NCI-H2029 (cell line): Measurements from ENCODE around the gene WDR31.

Experiments
- DNase-seq: peaks from one replicate; lab custom pipeline; 2025; lab: John Stamatoyannopoulos, UW

The WDR31 gene

GRCh38 chr9:113331780-113332179 lies 8.3 kb downstream of the WDR31 start:
- DNase-seq = no peak

- DNase-seq = no peak
Observed at GRCh38 chr9:113328045-113328782, 11.9 kb downstream of the WDR31 start.

- no peak for DNase-seq
Observed at GRCh38 chr9:113326230-113326629, 13.8 kb downstream of the WDR31 start.

GRCh38 chr9:113322671-113323070 lies 17.4 kb downstream of the WDR31 start:
- DNase-seq = no peak

- no peak for DNase-seq
Observed at GRCh38 chr9:113320051-113320450, 20.0 kb downstream of the WDR31 start.

- no peak for DNase-seq
Observed at GRCh38 chr9:113319054-113319453, 21.0 kb downstream of the WDR31 start.

- no peak for DNase-seq
Observed at GRCh38 chr9:113317777-113318176, 22.3 kb downstream of the WDR31 start.

GRCh38 chr9:113316030-113316429 lies 24.0 kb downstream of the WDR31 start:
- DNase-seq = no peak

- DNase-seq = no peak
Observed at GRCh38 chr9:113315231-113315630, 24.8 kb downstream of the WDR31 start.

GRCh38 chr9:113313261-113313660 lies 26.8 kb downstream of the WDR31 start:
- DNase-seq = no peak

GRCh38 chr9:113311961-113312360 lies 28.1 kb downstream of the WDR31 start:
- DNase-seq = no peak

GRCh38 chr9:113310538-113310937 lies 29.5 kb downstream of the WDR31 start:
- no peak for DNase-seq

- peak; percentile 13 for DNase-seq
Observed at GRCh38 chr9:113309204-113309813, 30.8 kb downstream of the WDR31 start.

GRCh38 chr9:113307396-113307975 lies 32.6 kb downstream of the WDR31 start:
- no peak for DNase-seq

GRCh38 chr9:113306566-113306965 lies 33.5 kb downstream of the WDR31 start:
- DNase-seq = no peak

- DNase-seq = no peak
Observed at GRCh38 chr9:113302792-113303418, 37.2 kb downstream of the WDR31 start, which contains the start of gene RNF183. TSS of gene RNF183 (minus strand) at chr9:113303376. CDS start at chr9:113298184, 5,192 bp downstream.

- DNase-seq = no peak
Observed at GRCh38 chr9:113301548-113301947, 38.5 kb downstream of the WDR31 start.

GRCh38 chr9:113299800-113300292 lies 40.2 kb downstream of the WDR31 start:
- peak; percentile 94 for DNase-seq

GRCh38 chr9:113298924-113299770 lies 40.9 kb downstream of the WDR31 start:
- DNase-seq = peak; percentile 93

GRCh38 chr9:113298311-113298710 lies 41.8 kb downstream of the WDR31 start:
- DNase-seq = no peak

GRCh38 chr9:113296796-113297558 lies 43.1 kb downstream of the WDR31 start:
- peak; percentile 18 for DNase-seq
